HG03558 (cell line): Measurements from ENCODE around the gene TNK1.

ENCODE experiments used
- ATAC-seq: cut with Tn5 transposase; IDR thresholded peaks from one replicate; pipeline ENCODE4 v1.9.1; 2021; ENCODE audit warnings: moderate number of reproducible peaks; ENCODE audit not compliant: unreplicated experiment; ENCODE audit errors: extremely low read depth

TNK1 gene

DNA sequence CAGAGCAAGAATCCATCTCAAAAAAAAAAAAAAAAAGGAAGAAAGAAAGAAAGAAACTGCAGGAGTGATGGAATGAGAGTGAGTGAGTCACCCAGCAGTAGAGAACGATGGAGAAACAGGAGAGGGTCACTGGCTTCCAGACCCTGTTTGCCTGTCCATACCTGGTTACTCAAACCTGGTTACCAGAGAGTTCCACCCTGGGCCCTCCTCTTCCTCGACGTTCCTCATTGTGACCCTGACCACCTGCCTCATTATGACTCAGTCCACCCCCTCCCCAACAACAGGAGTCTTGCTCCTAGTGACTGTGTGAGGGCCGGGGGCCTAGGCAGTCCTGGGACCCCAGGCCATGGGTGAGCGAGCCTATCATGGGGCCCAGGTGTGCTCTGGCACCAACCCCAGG is 47.7 kb downstream of the TNK1 start, which contains the start of gene SPEM3:
TSS of gene SPEM3 (plus strand) at position 301 of the 400 bp plus-strand sequence. CDS start at position 347, 46 bp downstream.
- ATAC-seq: no peak

DNA sequence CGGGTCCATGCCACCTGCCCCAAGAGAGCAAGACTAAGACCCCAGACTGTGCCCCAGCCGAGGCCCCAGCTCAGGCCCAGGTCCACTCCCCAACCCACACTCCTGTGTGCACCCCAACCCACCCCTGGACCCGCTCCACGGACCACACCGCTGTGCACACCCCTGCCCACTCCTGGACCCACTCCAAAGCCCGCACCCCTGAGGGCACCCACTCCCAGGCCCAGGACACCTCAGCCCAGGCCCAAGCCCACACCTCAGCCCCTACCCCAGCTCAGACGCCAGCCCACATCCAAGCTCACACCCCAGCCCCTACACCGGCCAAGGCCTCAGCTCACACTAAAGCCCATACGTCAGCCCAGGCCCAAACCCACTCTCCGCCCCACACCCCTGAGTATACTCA is 48.8 kb downstream of the TNK1 start:
- no peak for ATAC-seq

DNA sequence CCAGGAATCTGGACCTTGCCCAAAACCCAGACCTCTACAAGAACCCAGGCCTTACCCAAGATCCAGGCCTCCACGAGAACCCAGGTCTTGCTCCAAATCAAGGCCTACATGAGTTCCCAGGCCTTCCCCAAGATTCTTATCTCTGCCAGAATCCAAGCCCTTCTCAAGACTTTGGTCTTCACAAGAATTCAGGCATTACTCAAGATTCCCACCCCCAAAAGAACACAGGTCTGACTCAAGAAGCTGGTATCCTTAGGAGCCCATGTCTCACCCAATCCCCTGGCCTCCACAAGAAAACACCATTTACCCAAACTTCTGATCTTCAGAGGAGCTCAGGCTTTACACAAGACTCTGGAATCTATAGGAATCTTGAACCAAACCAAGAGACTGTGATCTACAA is 50.3 kb downstream of the TNK1 start:
- no peak for ATAC-seq

- ATAC-seq: no peak
Observed at GRCh38 chr17:7432296-7432695, 51.4 kb downstream of the TNK1 start.

- ATAC-seq: no peak
Observed at GRCh38 chr17:7435676-7436555, 55.0 kb downstream of the TNK1 start.

GRCh38 chr17:7436556-7437368 is 55.9 kb downstream of the TNK1 start:
- ATAC-seq: no peak

DNA sequence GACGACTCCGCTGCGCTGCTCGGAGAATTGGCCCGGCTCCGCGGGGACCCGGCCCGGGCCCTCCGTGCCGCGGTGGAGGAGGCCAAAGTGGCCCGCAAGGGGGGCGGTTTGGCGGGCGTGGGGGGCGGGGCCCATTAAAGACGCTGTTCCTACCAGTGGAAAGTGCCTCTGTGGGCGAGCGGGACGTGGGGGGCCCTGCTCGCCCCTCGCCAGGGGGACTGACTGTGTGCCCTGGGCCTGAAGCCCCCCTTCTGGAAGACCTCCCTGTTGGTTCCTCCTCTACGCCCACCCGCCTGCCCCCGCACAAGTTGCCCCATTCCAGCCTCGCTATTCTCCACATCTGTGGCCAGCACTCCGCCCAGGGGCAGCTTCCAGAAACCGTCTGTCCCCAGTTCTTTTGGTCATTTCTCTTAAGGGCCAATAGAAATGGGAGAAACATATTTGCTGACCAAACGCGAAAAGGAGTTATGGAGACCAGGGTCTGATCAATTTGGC is 56.5 kb downstream of the TNK1 start:
- no peak for ATAC-seq

DNA sequence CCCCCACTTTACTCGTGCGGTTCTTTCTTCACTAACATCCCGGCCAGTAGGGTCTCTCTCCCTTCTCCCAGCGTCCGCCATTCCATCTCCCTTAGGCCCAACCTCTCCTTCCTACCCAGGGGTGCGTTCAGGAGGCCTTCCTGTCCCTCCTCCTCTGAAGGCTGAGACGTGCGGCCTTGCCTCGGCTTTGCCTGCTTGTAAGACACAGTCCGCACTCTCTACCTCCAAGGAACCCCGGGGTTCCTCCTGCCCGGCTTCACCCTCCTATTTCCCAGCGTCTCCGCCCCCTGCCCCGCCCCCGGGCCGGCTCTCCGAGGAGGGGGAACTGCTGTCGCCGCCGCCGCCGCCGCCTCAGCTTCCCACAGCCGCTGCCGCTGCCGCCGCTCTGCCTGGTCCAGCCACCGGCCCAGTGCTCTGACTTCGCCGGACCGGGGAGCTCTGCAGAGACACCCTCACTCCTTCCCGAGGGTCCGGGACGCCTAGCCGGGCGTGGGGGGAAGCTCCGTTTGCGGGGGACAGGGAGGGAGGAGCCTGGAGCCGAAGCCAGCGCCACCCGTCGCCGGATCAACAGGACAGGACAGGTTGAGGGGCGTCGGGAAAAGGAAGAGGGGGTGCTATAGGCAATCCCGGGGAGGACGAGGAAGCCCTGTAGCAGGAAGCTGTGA is 57.2 kb downstream of the TNK1 start:
- no peak for ATAC-seq

DNA sequence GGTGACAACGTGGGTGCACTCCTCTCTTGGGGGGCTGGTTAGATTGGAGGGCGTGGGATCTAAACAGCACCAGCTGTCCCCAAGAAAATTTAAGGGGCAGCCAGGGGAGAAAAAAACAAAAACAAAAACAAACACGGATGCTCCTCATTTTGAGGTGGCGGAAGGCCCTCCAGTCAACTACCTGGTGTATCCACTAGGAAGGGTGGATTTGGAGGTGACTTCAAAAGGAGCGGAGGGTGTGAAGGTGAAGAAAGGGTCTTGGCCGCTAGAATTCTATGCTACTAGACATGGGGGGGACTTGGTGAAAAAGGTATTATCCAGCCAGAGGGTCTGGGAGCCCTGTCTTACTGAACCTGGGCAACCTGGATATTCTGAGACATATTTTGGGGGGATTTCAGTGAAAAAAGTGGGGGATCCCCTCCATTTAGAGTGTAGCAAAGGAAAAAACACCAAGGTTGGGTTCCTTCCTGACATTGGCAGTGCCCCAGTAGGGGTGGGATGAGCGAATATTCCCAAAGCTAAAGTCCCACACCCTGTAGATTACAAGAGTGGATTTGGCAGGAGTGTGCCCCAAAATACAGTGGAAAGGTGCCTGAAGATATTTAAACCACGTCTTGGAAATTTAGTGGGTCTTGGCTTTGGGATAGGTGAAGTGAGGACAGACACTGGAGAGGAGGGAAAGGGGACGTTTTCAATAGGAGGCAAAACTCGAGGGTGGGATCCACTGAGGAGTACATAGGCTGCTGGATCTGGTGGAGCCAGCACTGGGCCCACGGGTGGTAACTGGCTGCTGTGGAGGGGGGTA is 58.0 kb downstream of the TNK1 start:
- no peak for ATAC-seq
